ENCODE results near the gene ADGRD2. TPM values are rescaled to one million over a fixed set of nuclear protein-coding genes. Genes with fewer than 3 reads are reported as not detected.

ADGRD2 gene
- total RNA-seq, 1 donor from 2014 or later, result 0.31 TPM

DNA sequence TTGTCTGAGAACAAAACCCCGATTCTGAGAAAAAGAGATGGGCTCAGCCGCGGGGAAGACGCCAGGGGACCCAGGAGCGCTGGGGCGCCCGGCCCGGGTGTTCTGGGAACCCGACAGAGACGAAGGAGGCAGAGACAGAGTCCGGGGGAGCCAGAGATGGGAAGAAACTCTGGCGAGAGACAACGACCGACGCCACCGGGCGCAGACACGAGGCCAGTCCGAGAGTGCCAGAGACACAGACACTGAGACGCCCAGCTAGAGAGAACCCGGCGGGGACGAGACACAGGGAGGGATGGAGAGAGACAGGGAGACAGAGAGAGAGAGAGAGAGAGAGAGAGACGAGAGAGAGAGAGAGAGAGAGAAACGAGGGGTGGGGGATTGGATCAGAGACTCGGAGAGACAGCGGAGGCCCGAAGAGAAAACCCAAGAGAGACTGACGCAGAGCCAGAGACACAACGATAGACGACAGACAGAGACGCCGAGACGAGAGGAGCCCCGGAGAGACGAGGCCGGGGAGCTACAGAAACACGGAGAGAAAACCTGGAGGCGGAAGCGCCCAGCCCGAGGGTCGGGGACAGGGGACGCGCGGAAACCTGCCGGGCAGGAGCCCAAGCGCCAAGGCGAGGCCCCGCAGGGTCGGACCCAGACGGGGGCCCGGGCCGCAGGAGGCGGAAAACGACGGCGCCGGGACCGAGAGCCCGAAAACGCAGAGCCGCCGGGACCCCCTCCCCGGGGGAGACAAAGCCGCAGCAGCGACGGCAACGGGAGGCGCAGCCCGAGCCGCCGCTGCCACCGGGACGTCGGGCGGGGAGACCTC is 53.7 kb downstream of the ADGRD2 start:
- H3K4me1 Mint-ChIP-seq (ENCODE audit: unreplicated experiment), result peaks cover 4% of the 10 kb centered on the region
- peak overlapping the region; percentile 84 for H3K4me3 Mint-ChIP-seq
- no peaks in the 10 kb centered on the region for H3K36me3 Mint-ChIP-seq
- no peak for DNase-seq (ENCODE audit: extremely low spot score, unreplicated experiment)
- H3K27ac Mint-ChIP-seq, result no peak overlapping the region
- TF ChIP-seq, protein P1, sequence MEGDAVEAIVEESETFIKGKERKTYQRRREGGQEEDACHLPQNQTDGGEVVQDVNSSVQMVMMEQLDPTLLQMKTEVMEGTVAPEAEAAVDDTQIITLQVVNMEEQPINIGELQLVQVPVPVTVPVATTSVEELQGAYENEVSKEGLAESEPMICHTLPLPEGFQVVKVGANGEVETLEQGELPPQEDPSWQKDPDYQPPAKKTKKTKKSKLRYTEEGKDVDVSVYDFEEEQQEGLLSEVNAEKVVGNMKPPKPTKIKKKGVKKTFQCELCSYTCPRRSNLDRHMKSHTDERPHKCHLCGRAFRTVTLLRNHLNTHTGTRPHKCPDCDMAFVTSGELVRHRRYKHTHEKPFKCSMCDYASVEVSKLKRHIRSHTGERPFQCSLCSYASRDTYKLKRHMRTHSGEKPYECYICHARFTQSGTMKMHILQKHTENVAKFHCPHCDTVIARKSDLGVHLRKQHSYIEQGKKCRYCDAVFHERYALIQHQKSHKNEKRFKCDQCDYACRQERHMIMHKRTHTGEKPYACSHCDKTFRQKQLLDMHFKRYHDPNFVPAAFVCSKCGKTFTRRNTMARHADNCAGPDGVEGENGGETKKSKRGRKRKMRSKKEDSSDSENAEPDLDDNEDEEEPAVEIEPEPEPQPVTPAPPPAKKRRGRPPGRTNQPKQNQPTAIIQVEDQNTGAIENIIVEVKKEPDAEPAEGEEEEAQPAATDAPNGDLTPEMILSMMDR (conservative IDR thresholded peaks at IDR 0.05), result no peak
- H3K9me3 Mint-ChIP-seq, result no peaks in the 10 kb centered on the region
- H3K27me3 Mint-ChIP-seq, result peaks cover 61% of the 10 kb centered on the region

DNA sequence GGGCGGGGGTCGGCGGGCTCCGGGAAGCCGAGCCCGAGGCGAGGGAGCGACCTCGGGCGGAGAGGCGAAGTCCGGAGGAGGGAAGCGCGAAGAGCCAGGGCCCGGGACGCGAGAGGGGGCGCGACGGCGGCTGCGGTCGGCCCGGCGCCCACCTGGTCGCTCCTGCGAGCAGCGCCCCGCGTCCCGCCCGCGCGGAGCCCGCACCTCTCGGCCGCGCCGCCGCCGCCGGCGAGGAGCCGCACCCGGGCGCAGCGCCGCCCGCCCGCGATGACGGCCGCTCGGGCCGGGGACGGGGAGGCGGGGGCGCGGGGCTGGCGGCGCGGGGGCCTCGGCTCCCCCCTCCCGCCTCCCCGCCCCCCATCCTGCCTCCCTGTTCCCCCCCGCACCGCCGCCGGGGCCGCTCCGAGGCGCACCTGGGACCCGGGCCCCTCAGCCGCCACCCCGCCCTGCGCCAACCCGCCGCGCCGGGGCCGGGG is 54.3 kb downstream of the ADGRD2 start:
- TF ChIP-seq, protein P1 (conservative IDR thresholded peaks at IDR 0.05), result no peak

DNA sequence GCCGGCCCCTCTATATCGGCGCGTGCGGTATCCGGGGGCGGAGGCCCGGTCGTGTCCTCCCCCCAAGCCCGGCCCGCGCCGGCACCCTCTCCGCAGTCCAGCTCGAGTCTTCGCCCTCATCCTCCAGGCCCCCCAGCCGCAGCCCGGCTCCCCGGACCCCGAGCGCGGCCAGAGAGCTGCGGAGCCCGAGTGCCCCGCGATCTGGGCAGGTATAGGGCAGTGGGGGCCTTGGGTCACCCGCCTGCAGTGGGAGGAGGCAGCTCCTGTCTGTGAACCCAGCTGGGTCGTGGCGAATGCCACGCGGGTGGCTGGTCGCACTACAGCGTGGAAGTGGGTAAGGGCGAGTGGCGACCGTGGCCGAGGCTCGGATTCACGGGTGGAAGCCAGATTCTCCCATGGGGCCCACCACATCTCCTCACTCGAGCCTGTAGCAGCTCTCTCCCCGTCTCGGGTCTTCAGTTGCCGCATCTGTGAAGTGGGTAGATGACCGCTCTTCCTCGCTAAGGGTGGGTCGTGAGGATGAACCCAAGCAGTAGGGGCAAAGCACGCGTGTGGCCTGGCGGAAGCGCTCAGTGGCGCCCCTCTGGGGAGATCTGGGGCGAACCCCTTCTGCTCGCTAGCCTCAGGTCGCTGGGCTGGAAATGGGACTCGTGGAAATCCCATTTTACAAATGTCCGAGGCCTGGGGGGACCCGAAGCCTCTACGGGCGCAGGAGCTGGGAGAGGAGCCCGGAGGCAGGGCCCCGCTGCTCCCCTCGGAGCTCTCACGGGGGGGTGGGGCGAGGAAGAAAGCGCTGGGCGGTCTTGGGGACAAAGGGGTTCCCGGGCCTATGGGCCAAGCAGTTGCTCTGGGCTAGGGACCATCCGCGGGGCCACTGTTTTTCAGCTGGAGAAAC is 55.0 kb downstream of the ADGRD2 start:
- Mint-ChIP-seq H3K4me1 (ENCODE audit: unreplicated experiment) (peaks cover 4% of the 10 kb centered on the region), H3K36me3 (no peaks in the 10 kb centered on the region), H3K27ac (no peak overlapping the region), H3K4me3 (peak overlapping the region; percentile 67), H3K9me3 (no peaks in the 10 kb centered on the region), H3K27me3 (peaks cover 52% of the 10 kb centered on the region)
- DNase-seq (ENCODE audit: extremely low spot score, unreplicated experiment), result no peak
- TF ChIP-seq, protein P1 (conservative IDR thresholded peaks at IDR 0.05), result no peak

More for the DNA sequence above, 54.3 kb downstream of the ADGRD2 start:
- H3K4me3 Mint-ChIP-seq, result no peak overlapping the region
- peaks cover 56% of the 10 kb centered on the region for H3K27me3 Mint-ChIP-seq
- no peaks in the 10 kb centered on the region for H3K36me3 Mint-ChIP-seq
- no peak overlapping the region for H3K27ac Mint-ChIP-seq
- no peaks in the 10 kb centered on the region for H3K9me3 Mint-ChIP-seq
- DNase-seq (ENCODE audit: extremely low spot score, unreplicated experiment), result no peak
- peaks cover 4% of the 10 kb centered on the region for H3K4me1 Mint-ChIP-seq (ENCODE audit: unreplicated experiment)

DNA sequence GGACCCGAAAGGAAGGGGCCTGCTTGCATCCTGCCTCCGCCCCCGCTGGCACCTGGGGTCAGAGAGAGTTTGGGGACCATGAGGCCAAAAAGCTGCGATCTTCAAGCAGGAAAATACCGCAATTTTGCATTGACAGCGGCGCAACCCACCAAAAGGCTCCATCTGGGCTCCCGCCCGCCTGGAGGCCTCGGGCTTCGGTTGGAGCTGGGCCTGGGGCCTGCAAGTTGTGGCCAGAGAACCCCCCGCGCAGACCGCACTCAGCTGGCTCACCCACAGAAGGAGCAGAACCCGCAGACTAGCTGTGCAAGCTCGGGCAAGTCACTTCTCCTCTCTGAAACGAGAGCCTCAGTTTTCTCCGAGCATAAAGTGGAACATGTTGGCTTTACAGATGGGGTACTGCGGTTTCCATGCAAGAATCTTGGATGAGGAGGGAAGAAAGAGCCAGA is 55.7 kb downstream of the ADGRD2 start:
- Mint-ChIP-seq H3K4me3 (no peak overlapping the region), H3K27ac (no peak overlapping the region), H3K9me3 (no peaks in the 10 kb centered on the region), H3K36me3 (no peaks in the 10 kb centered on the region), H3K4me1 (ENCODE audit: unreplicated experiment) (peaks cover 4% of the 10 kb centered on the region), H3K27me3 (peaks cover 49% of the 10 kb centered on the region)
- TF ChIP-seq, protein P1 (conservative IDR thresholded peaks at IDR 0.05), result no peak
- DNase-seq (ENCODE audit: extremely low spot score, unreplicated experiment), result no peak

DNA sequence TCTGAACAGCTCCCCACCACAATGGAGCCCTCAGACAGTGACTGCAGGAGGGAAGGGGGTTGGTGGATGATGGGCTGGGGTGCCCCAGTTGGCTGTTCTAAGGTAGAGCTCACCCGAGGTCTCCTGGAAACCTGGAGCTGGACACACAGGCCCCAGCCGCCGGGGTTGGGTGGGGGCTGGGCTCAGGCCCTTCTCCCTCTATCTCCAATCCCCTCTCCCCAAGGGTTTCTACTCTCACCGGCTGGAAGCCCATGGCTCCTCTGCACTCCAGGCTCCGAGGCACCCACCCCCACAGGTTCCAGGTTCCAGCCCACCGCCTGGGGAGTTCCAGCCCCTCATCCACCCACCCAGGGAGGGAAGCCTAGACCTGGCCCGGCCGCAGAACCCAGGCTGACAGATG is 56.2 kb downstream of the ADGRD2 start:
- Mint-ChIP-seq H3K9me3 (no peaks in the 10 kb centered on the region), H3K4me3 (no peak overlapping the region), H3K27ac (no peak overlapping the region), H3K4me1 (ENCODE audit: unreplicated experiment) (peaks cover 4% of the 10 kb centered on the region), H3K27me3 (peaks cover 44% of the 10 kb centered on the region), H3K36me3 (no peaks in the 10 kb centered on the region)
- TF ChIP-seq, protein P1 (conservative IDR thresholded peaks at IDR 0.05), result no peak
- DNase-seq (ENCODE audit: extremely low spot score, unreplicated experiment), result no peak

Data from type B pancreatic cell (in vitro differentiated cells).